ENCODE data around the gene PCNX1.

PCNX1 gene

DNA sequence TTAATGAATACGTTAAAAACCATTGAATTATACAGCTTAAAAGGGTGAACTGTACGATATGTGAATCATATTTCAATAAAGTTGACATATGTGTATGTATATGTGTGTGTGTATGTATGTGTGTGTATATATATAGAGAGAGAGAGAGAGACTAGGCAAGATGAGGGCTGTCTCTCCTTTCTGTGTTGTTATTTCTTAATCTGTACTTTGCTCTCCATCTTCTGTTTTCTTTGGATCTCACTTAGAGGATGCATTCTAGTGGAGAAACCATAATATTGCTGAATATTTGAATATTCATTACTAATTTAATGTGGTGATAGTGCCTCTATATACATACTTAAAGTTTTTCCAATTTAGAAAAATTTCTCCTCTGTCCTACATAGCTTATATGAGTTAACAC is 50.5 kb downstream of the PCNX1 start:
- DNase-seq (ENCODE audit: low read depth) = no peak

DNA sequence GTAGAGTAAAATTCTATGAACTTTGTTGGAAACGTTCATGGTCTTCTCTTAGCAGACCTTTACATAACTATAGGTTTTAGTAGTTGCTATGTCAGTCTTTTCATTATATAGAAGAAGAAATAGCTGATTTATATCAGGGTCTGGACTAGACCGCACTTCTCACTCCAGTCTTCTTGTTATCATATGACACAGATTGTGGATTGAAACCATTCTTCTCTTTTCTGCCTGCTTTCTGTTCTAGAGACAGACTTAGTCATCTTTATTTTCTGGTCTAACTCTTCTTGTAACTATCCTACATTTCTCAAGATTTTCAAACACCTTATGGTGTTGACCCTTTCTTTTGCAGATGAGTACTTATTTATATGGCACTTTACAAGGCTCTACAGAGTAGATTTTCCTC is 55.7 kb downstream of the PCNX1 start:
- DNase-seq (ENCODE audit: low read depth) = no peak

- DNase-seq (ENCODE audit: low read depth) = no peak
Observed at GRCh38 chr14:70964492-70964891, 57.2 kb downstream of the PCNX1 start.

- DNase-seq (ENCODE audit: low read depth) = no peak
Observed at GRCh38 chr14:70971560-70971959, 64.3 kb downstream of the PCNX1 start.

GRCh38 chr14:70972107-70972976 is 65.1 kb downstream of the PCNX1 start:
- DNase-seq (ENCODE audit: low read depth) = peak; percentile 88

DNA sequence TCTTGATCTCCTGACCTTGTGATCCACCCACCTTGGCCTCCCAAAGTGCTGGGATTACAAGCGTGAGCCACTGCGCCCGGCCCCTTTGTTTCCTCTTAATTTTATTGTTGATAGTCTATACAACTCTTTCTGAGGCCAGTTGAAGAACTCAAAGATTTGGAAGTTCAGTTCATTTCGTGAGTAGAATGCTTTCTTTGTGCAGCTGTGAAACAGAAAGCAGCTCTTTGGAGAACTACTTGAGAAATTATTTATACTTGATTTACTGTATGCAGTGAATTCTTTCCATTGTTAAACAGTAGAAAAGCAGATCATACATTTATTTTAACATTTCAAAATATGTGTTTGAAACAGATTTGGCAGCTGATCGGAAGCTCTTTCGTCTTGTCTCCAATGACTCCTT is 69.3 kb downstream of the PCNX1 start:
- DNase-seq (ENCODE audit: low read depth) = no peak

- peak; percentile 18 for DNase-seq (ENCODE audit: low read depth)
Observed at GRCh38 chr14:70981000-70981952, 74.0 kb downstream of the PCNX1 start.

DNA sequence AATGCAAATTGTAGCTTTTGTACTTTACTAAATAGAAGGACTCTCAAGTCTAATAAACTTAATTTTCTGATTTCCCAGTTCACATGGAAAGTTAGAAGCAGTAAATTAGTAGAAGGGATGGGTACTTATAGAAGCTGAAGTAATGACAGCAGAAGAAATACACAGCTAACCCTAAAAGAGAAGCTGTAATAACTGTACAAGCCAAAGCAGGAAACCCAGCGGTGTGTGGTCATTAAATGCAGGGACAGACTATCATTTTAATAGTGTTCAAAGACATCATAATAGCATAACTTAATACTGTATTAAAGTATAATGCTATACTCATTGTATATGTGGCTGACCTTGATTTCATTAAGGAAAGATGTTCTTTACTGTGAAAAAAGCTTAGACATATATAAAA is 74.9 kb downstream of the PCNX1 start:
- DNase-seq (ENCODE audit: low read depth) = no peak

- DNase-seq (ENCODE audit: low read depth) = peak; percentile 44
Observed at GRCh38 chr14:70987041-70987440, 79.8 kb downstream of the PCNX1 start.

DNA sequence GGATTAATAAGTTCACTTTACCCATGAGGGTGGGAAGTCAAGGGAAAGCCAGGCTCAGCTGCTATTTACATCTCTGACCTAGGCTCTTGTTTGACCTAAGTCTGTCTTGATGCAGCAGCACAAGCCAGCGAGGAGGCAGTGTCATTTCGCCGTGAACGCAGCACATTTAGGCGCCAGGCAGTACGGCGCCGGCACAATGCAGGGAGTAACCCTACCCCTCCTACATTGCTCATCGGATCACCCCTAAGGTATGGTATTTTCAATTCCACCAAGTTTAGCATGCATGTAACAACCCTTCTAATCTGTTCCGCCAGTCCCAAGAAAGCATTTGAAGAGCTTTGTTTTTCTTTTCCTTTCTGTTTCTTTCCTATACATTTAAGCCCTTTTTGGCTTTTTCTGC is 81.2 kb downstream of the PCNX1 start:
- no peak for DNase-seq (ENCODE audit: low read depth)

GRCh38 chr14:70993931-70994330 is 86.7 kb downstream of the PCNX1 start:
- DNase-seq (ENCODE audit: low read depth) = no peak

DNA sequence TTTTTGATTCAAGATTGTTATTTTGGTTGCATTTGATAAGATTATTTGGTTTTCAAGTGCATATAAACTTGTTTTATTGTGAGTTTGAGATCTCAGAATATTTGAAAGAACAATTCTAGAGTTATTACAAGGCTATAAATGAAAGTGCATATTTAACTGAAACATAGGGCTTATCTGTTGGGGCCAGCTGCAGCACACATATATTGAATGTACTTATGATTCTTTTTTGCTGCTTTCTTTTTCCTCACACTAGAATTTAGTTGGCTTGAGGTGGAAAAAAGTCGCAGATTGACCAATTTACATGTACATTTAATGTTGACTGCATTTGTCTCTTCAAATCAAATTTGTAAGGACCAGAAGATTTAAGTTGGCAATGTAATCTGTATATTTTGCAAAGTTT is 88.0 kb downstream of the PCNX1 start:
- no peak for DNase-seq (ENCODE audit: low read depth)

DNA sequence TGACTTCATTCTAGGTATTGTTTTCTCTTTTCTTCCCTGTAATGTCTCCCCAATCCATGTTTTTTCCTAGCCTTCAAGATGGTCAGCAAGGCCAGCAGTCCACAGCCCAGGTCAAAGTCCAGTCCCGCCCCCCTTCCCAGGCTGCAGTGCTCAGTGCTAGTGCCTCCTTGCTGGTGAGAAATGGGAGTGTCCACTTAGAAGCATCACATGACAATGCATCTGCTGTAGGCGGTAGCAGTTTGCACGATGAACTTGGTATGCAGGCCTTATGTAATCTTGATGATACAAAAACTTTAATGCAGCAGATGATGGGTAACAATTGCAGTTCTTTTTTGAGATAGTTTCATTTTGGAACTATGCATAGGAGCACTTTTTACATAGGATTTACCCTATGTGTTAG is 88.4 kb downstream of the PCNX1 start:
- DNase-seq (ENCODE audit: low read depth) = no peak

GRCh38 chr14:70999117-70999516 is 91.9 kb downstream of the PCNX1 start:
- no peak for DNase-seq (ENCODE audit: low read depth)

- DNase-seq (ENCODE audit: low read depth) = no peak
Observed at GRCh38 chr14:71000091-71000490, 92.8 kb downstream of the PCNX1 start.

DNA sequence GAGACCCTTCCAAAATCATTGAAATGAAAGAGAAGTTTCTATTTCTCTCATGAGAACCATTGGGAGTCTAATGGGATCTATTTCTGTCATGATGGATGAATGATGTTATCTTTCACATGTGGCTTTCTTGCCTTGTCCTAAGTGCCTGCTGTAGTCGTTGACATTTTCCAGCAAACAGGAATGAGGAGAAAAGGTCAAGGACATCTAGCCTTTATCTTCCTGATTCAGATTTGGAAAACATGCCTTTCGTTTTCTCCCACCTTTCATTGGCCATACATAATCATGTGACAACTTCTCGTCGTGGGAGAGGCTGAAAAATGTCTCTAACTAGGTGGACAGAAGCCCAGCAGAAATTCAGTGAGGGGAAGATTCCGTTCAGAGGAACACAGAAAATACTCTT is 94.5 kb downstream of the PCNX1 start:
- DNase-seq (ENCODE audit: low read depth) = no peak

- no peak for DNase-seq (ENCODE audit: low read depth)
Observed at GRCh38 chr14:71003156-71003555, 95.9 kb downstream of the PCNX1 start.

- no peak for DNase-seq (ENCODE audit: low read depth)
Observed at GRCh38 chr14:71004481-71004880, 97.2 kb downstream of the PCNX1 start.

GRCh38 chr14:71005076-71005475 is 97.8 kb downstream of the PCNX1 start:
- DNase-seq (ENCODE audit: low read depth) = no peak

- DNase-seq (ENCODE audit: low read depth) = no peak
Observed at GRCh38 chr14:71006200-71006563, 98.9 kb downstream of the PCNX1 start.

DNA sequence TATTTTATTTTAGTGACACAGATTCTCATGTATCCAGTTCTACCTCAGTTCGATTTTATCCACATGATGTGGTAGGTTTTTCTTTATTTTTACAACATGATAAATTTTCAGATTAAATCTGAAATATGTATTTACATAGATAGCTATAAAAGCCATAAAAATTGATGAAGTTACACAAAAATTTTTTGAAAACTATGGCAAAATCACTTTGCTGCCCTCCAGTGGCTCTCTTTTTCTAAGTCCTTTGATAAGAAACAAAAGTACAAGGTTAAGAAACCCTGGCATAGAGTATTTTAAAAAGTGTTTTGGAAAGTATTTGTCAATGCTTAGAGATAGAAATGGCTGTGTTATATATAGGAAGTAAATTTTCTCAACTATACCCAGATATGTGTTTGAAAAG is 104.2 kb downstream of the PCNX1 start:
- no peak for DNase-seq (ENCODE audit: low read depth)

GRCh38 chr14:71012888-71013287 is 105.6 kb downstream of the PCNX1 start:
- DNase-seq (ENCODE audit: low read depth) = no peak

DNA sequence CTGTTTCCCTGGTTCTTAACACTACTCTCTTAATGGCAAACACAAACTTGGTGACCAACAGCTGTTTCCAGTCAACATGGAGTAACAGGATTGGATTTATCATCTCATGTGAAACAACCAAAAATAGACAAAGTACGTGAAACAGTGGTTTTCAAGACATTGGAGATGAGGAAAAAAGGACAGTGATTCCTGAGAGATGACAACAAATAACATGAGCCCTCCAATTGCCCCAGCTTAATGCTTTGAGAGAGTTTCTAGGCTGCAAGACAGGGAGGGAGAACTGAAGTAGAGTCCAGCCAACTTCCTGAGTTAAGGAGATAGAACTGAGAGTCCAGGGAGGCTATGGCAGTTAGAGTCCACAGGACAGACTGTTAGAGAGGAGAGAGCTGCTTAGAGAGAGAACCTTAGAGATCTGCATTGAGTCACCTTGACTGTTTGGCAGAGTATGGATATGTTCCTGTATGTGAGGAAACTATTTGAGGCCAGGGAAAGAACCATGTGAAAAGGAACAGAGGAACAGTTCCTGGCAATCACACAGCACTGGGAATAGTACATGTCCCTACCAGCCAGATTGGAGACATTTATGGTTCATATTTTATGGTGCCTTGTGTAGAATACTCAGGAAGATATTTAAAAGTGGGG is 106.4 kb downstream of the PCNX1 start:
- peak; percentile 23 for DNase-seq (ENCODE audit: low read depth)

Measured in iris pigment epithelial cell (primary cell).